ENCODE measurements around the gene NRSN2.

The NRSN2 gene

DNA sequence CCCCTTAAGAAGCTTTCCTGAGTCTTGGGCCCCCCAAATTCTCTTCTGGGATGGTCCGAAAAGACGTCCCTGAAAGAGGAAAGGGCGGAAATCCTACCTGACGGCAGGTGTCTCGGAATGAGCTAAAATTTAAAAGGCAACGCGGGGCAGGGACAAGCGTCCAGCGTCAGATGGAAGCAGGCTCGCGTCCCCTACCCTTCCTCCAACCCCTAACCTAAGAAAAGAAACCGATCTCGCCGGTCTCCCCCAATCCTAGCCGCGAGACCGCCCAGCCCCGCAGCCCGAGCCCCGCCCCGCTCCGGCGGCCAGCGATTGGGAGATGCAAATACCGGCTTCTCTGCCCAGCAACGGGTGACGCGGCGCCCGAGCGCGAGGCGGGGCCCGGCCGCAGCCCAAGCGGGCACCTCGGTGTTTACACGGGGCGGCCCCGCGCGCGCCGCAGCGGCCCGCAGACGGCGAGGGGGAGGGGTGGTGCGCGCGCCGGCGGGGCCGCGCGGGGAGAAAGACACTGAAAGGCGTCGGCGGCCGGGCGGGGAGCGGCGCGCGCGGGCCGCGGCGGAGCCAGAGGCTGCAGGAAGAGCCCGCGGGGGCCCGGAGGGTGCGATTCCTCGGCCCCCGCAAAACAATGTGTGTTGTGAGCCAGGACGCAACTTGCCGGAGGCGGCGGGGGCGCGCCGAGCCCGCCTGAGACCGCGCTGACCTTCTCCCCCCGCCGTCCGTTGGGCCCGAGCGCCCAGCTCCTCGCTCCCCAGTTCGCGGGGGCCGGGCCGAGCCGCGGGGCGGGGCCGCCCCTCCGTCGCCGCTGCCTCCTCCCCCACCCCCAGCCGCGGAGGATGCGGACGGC, 21.6 kb upstream of the NRSN2 start, which contains the start of gene SOX12:
TSS of gene SOX12 (plus strand) at position 508 of the 844 bp plus-strand sequence. CDS start 373 bp downstream, outside the sequence.
- TF ChIP-seq, protein P1, sequence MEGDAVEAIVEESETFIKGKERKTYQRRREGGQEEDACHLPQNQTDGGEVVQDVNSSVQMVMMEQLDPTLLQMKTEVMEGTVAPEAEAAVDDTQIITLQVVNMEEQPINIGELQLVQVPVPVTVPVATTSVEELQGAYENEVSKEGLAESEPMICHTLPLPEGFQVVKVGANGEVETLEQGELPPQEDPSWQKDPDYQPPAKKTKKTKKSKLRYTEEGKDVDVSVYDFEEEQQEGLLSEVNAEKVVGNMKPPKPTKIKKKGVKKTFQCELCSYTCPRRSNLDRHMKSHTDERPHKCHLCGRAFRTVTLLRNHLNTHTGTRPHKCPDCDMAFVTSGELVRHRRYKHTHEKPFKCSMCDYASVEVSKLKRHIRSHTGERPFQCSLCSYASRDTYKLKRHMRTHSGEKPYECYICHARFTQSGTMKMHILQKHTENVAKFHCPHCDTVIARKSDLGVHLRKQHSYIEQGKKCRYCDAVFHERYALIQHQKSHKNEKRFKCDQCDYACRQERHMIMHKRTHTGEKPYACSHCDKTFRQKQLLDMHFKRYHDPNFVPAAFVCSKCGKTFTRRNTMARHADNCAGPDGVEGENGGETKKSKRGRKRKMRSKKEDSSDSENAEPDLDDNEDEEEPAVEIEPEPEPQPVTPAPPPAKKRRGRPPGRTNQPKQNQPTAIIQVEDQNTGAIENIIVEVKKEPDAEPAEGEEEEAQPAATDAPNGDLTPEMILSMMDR (IDR thresholded peaks at IDR 0.05; ENCODE audit: low read depth, low read length, missing control alignments), result no peak
- H3K4me3 ChIP-seq (replicated peaks; ENCODE audit: low read depth, low read length), result peak within 1 kb of the TSS; percentile 67
- DNase-seq (ENCODE audit: extremely low read depth, low read depth), result no peak

GRCh38 chr20:325889-326644, 20.8 kb upstream of the NRSN2 start:
- no peak for DNase-seq (ENCODE audit: extremely low read depth, low read depth)
- TF ChIP-seq, protein P1 (IDR thresholded peaks at IDR 0.05; ENCODE audit: low read depth, low read length, missing control alignments), result no peak
- peak overlapping the region; percentile 67 for H3K4me3 ChIP-seq (replicated peaks; ENCODE audit: low read depth, low read length)

- no peak for DNase-seq (ENCODE audit: extremely low read depth, low read depth)
- TF ChIP-seq, protein P1 (IDR thresholded peaks at IDR 0.05; ENCODE audit: low read depth, low read length, missing control alignments), result no peak
- H3K4me3 ChIP-seq (replicated peaks; ENCODE audit: low read depth, low read length), result peak overlapping the region; percentile 67
Measured at GRCh38 chr20:326645-327185, 20.2 kb upstream of the NRSN2 start.

- H3K4me3 ChIP-seq (replicated peaks; ENCODE audit: low read depth, low read length), result peak overlapping the region; percentile 67
- TF ChIP-seq, protein P1 (IDR thresholded peaks at IDR 0.05; ENCODE audit: low read depth, low read length, missing control alignments), result no peak
- peak; percentile 75 for DNase-seq (ENCODE audit: extremely low read depth, low read depth)
Measured at GRCh38 chr20:327186-328026, 19.5 kb upstream of the NRSN2 start.

GRCh38 chr20:328027-328974, 18.6 kb upstream of the NRSN2 start:
- no peak for DNase-seq (ENCODE audit: extremely low read depth, low read depth)
- TF ChIP-seq, protein P1 (IDR thresholded peaks at IDR 0.05; ENCODE audit: low read depth, low read length, missing control alignments), result no peak
- peak overlapping the region; percentile 67 for H3K4me3 ChIP-seq (replicated peaks; ENCODE audit: low read depth, low read length)

All from HFF-Myc (cell line).